DND-41 (cell line): Measurements from ENCODE around the gene SPDEF.

Source experiments
- ATAC-seq: fragments of 200-7000 bp; cut with Tn5 transposase; 3 replicates; pipeline ENCODE4 v1.9.1; 2021; ENCODE audit warnings: low read depth; ENCODE audit not compliant: insufficient read depth
- DNase-seq: peaks from one replicate; pipeline ENCODE4 v3.0.0-alpha.2; 2020
- H2AFZ ChIP-seq: 2 replicates; pipeline ENCODE4 v1.6.0; 2012; ENCODE audit warnings: low read depth, low read length
- H3K27ac ChIP-seq: 2 replicates; pipeline ENCODE4 v1.5.1; 2012; ENCODE audit warnings: low read length, inconsistent platforms
- H3K27me3 ChIP-seq: fragments of 200-600 bp; sonication (generic); 2 replicates; pipeline ENCODE4 v1.6.0; 2012; ENCODE audit warnings: low read length, mild to moderate bottlenecking, inconsistent platforms; ENCODE audit not compliant: insufficient read depth, poor library complexity
- H3K36me3 ChIP-seq: 2 replicates; pipeline ENCODE4 v1.5.1; 2012; ENCODE audit warnings: low read length, inconsistent platforms; ENCODE audit not compliant: insufficient read depth
- H3K4me1 ChIP-seq: 2 replicates; pipeline ENCODE4 v1.5.1; 2012; ENCODE audit warnings: mild to moderate bottlenecking, low read length; ENCODE audit not compliant: insufficient read depth
- H3K4me2 ChIP-seq: 2 replicates; pipeline ENCODE4 v1.6.0; 2012; ENCODE audit warnings: mild to moderate bottlenecking, moderate library complexity, low read length, inconsistent platforms; ENCODE audit not compliant: insufficient read depth
- H3K4me3 ChIP-seq, 2 experiments: fragments of 200-600 bp in 1 of 2; shearing (Covaris generic) in 1 of 2; 2 replicates each; pipeline ENCODE4 v1.5.1; 2012 to 2016; ENCODE audit warnings: inconsistent platforms in 2 of 2, low read length in 2 of 2, mild to moderate bottlenecking in 2 of 2, low read depth in 1 of 2, moderate library complexity in 1 of 2
- H3K79me2 ChIP-seq: 2 replicates; pipeline ENCODE4 v1.6.0; 2012; ENCODE audit warnings: low read length, inconsistent platforms; ENCODE audit not compliant: insufficient read depth
- H3K9ac ChIP-seq: 2 replicates; pipeline ENCODE4 v1.6.0; 2012; ENCODE audit warnings: low read depth, mild to moderate bottlenecking, inconsistent platforms, low read length, moderate library complexity
- H3K9me3 ChIP-seq: 2 replicates; pipeline ENCODE4 v1.5.1; 2012; ENCODE audit warnings: low read length, moderate library complexity, mild to moderate bottlenecking, inconsistent platforms; ENCODE audit not compliant: insufficient read depth, severe bottlenecking
- H4K20me1 ChIP-seq: 2 replicates; pipeline ENCODE4 v1.6.0; 2012; ENCODE audit warnings: low read length; ENCODE audit not compliant: insufficient read depth
- EZH2 ChIP-seq: IDR thresholded peaks from 3 replicates; pipeline ENCODE4 v1.6.1; 2012; ENCODE audit warnings: borderline replicate concordance, low read depth, mild to moderate bottlenecking, moderate library complexity, low read length, inconsistent platforms; ENCODE audit not compliant: severe bottlenecking
- TF ChIP-seq, protein P1 (sequence below): IDR thresholded peaks from 2 replicates; pipeline ENCODE4 v1.5.1; 2012; ENCODE audit warnings: borderline replicate concordance, low read length, moderate library complexity, mild to moderate bottlenecking; ENCODE audit not compliant: poor library complexity, severe bottlenecking; ENCODE audit errors: extremely low read depth

SPDEF gene

DNA sequence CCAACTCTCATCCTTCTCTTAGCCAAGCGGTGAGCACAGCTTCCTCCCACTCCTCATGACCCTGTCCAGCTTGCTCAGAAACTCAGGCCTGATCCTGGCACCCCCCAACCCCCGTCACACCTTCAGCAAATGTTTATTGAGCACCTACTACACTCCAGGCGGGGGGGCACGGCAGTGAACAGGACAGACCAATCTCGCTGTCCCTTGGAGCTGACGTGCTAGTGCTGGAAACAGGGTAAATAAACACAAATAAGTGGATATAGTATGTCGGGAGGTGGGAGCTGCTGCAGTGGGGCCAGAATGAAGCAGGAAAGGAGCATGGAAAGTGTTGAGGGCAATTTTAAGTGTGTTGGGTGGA is 7.4 kb upstream of the SPDEF start:
- H3K79me2 ChIP-seq, result no peaks in the 10 kb centered on the region
- no peak overlapping the region for H3K9ac ChIP-seq
- H3K4me2 ChIP-seq, result no peak overlapping the region
- peaks cover under 1% of the 10 kb centered on the region for H3K9me3 ChIP-seq
- no peak overlapping the region for H3K27ac ChIP-seq
- TF ChIP-seq EZH2, result no peak
- TF ChIP-seq, protein P1, sequence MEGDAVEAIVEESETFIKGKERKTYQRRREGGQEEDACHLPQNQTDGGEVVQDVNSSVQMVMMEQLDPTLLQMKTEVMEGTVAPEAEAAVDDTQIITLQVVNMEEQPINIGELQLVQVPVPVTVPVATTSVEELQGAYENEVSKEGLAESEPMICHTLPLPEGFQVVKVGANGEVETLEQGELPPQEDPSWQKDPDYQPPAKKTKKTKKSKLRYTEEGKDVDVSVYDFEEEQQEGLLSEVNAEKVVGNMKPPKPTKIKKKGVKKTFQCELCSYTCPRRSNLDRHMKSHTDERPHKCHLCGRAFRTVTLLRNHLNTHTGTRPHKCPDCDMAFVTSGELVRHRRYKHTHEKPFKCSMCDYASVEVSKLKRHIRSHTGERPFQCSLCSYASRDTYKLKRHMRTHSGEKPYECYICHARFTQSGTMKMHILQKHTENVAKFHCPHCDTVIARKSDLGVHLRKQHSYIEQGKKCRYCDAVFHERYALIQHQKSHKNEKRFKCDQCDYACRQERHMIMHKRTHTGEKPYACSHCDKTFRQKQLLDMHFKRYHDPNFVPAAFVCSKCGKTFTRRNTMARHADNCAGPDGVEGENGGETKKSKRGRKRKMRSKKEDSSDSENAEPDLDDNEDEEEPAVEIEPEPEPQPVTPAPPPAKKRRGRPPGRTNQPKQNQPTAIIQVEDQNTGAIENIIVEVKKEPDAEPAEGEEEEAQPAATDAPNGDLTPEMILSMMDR, result no peak
- DNase-seq (no peak), ATAC-seq (no peak)
- H3K4me1 ChIP-seq, result no peaks in the 10 kb centered on the region
- no peak overlapping the region for H3K4me3 ChIP-seq
- no peaks in the 10 kb centered on the region for H3K27me3 ChIP-seq
- 0 out of 2 replicates have a peak, but pooled peaks cover 3% of the 10 kb centered on the region for H4K20me1 ChIP-seq
- no peaks in the 10 kb centered on the region for H3K36me3 ChIP-seq
- no peak overlapping the region for H2AFZ ChIP-seq

DNA sequence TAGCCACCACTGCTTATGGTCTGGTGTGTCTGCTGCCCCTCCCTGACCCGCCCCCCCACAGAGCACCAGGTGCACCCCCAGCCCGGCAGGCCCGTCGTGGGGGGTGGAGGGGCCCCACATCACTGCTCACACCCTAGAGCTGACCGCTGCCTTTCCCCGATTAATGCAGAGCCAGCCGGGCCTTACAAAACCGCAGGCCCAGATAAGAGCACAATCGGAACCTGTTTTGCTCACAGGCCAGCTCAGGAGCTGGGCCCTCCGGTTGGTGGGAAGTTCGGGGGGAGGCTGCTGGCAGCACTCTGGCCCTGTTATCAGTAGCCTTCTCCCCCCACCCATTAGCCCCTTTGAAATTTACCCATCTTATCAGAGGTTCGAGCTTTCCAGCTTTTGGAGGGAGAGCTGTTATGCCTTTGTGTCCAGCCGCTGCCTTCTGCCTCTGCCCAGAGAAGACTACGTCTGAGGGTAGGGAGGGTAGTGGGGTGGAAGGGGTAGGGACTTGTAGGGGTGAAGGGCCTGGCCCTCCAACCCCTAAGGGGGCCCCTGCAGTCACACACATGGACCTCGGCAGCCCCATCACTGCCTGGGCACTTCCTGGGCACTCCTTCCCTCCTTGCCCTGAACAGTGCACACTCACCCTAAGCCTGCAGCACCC is 6.9 kb upstream of the SPDEF start:
- TF ChIP-seq, protein P1, result no peak
- TF ChIP-seq EZH2, result no peak
- no peak overlapping the region for H3K4me2 ChIP-seq
- ATAC-seq (no peak), DNase-seq (no peak)
- no peak overlapping the region for H3K9ac ChIP-seq
- H3K4me1 ChIP-seq, result no peaks in the 10 kb centered on the region
- H2AFZ ChIP-seq, result no peak overlapping the region
- no peaks in the 10 kb centered on the region for H3K36me3 ChIP-seq
- H3K79me2 ChIP-seq, result no peaks in the 10 kb centered on the region
- H3K4me3 ChIP-seq, result no peak overlapping the region
- H4K20me1 ChIP-seq, result 0 out of 2 replicates have a peak, but pooled peaks cover 3% of the 10 kb centered on the region
- H3K9me3 ChIP-seq, result peaks cover 4% of the 10 kb centered on the region
- no peaks in the 10 kb centered on the region for H3K27me3 ChIP-seq
- H3K27ac ChIP-seq, result no peak overlapping the region

DNA sequence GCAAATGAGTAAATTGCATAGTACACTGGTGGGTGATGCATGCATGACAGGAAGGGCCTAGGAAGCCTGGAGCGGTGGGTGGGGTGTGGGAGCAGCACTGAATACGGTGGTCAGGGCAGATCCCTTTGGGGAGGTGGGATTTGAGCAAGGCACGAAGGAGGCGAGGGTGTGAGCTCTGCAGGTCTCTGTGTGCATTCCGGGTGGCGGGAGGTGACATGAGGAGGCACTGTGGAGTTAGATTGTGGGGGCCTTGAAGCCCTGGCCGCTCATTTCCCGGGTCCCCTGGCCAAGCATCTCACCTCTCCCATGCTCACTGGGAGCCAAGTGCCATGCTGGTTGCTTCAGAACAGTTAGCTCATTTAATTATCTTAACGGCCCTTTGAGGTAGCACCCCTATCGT is 6.2 kb upstream of the SPDEF start:
- Histone ChIP-seq H3K4me3 (no peak overlapping the region), H3K36me3 (no peaks in the 10 kb centered on the region), H3K27me3 (no peaks in the 10 kb centered on the region), H2AFZ (no peak overlapping the region), H3K4me1 (no peaks in the 10 kb centered on the region), H3K27ac (no peak overlapping the region), H3K79me2 (no peaks in the 10 kb centered on the region), H3K9ac (no peak overlapping the region), H3K4me2 (no peak overlapping the region), H4K20me1 (0 out of 2 replicates have a peak, but pooled peaks cover 3% of the 10 kb centered on the region), H3K9me3 (peaks cover 4% of the 10 kb centered on the region)
- TF ChIP-seq EZH2, result no peak
- TF ChIP-seq, protein P1, result no peak
- ATAC-seq (no peak), DNase-seq (no peak)

DNA sequence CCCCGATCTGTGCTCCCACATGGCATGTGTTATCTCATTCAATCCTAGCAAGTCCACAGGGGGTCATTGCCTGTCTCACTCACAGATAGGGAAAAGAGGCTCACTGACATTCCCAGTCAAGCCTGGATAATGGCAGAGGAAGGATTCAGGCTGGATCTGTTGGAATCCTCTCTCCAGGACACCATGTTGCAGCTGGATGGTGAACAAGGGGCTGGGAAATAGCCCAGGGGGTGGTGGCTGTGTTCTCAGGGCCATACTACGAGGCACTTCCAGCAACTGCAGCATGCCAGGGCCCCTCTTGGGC is 5.0 kb upstream of the SPDEF start:
- Histone ChIP-seq H4K20me1 (peaks cover 7% of the 10 kb centered on the region; the same call in 1 of the 2 replicates), H3K4me3 (no peak overlapping the region), H3K36me3 (no peaks in the 10 kb centered on the region), H3K27ac (no peak overlapping the region), H2AFZ (no peak overlapping the region), H3K79me2 (no peaks in the 10 kb centered on the region), H3K9ac (no peak overlapping the region), H3K4me1 (no peaks in the 10 kb centered on the region), H3K9me3 (peaks cover 4% of the 10 kb centered on the region), H3K27me3 (no peaks in the 10 kb centered on the region), H3K4me2 (no peak overlapping the region)
- TF ChIP-seq, protein P1, result no peak
- no peak for TF ChIP-seq EZH2
- DNase-seq (no peak), ATAC-seq (no peak)
